NCI-H2171 (cell line): ENCODE results near the gene RALGPS1.
"Not testable (repeated sequence)": the region's sequence is repeated elsewhere in the genome, so short reads cannot be mapped to it uniquely, and the experiment has no call there.

ENCODE experiments used
- DNase-seq: peaks from one replicate; lab custom pipeline; 2025; lab: John Stamatoyannopoulos, UW

The RALGPS1 gene

GRCh38 chr9:126989847-126990842, 75.6 kb downstream of the RALGPS1 start:
- DNase-seq: no peak

DNA sequence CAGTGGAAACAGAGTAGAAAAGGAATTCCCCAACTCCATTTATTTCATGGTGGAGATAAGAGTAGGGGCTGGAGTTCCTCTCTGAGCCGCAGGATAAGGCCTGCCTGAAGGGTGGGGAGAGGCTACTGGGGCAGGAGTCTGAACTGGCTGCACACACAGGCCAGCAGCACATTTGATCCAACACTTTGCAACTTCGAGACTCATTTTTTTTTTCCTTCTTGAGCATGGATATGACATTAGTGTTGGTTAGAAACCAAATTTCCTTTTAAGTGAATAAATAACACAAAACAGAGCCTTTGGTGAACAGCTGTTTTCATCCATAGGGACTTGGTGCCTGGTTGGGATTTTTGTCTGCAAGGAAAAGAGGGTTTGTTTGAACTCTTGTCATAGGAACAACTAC, 76.6 kb downstream of the RALGPS1 start:
- no peak for DNase-seq

- no peak for DNase-seq
Measured at GRCh38 chr9:126992427-126992826, 77.8 kb downstream of the RALGPS1 start.

GRCh38 chr9:126999315-127000068, 84.9 kb downstream of the RALGPS1 start:
- DNase-seq: no peak

- no peak for DNase-seq
Measured at GRCh38 chr9:127004946-127005769, 90.6 kb downstream of the RALGPS1 start.

DNA sequence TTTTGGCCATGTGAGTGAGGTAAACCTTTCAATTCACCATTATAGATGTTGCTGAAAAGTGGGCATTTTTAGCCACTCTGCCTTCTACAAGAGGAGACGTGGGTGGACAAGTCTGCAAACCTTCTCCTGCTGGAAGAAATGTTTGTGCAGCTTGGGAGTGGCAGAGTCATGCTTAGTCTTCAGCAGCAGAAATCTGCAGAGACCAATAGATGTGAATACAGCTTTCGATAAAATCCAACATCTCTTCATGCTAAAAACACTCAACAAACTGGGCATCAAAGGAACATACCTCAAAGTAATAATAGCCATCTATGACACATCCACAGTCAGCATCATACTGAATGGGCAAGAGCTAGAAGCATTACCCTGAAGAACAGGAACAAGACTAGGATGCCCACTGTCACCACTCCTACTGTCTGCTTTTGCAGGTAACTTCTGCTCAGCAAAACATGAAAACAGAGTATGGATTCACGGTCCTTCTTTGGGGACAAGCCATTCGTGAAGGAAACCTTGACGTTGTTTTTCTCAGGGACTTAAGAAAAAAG, 91.3 kb downstream of the RALGPS1 start:
- DNase-seq: no peak

GRCh38 chr9:127007638-127008037, 93.1 kb downstream of the RALGPS1 start:
- DNase-seq: no peak

GRCh38 chr9:127008076-127008475, 93.5 kb downstream of the RALGPS1 start:
- no peak for DNase-seq

GRCh38 chr9:127011772-127012171, 97.2 kb downstream of the RALGPS1 start:
- DNase-seq: no peak

DNA sequence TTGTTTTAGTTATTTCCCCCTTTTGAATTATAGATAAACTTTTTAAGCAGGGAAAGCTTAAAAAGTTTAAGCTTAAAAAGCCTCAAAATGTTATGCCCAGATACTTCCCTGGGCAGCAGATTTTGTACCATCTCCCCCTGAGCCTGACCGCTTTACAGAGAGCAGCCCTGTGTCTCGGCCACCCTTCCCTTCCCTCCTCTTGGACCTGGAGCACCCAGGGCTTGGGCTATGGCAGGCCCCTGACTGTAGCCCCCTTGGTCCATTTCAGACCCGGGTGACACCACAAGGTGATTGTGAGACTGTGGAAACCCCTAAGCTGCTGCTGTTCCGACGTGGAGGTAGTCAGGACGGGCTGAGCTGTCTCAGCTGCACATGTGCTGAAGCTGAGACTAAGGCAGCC, 97.7 kb downstream of the RALGPS1 start:
- DNase-seq: no peak

DNA sequence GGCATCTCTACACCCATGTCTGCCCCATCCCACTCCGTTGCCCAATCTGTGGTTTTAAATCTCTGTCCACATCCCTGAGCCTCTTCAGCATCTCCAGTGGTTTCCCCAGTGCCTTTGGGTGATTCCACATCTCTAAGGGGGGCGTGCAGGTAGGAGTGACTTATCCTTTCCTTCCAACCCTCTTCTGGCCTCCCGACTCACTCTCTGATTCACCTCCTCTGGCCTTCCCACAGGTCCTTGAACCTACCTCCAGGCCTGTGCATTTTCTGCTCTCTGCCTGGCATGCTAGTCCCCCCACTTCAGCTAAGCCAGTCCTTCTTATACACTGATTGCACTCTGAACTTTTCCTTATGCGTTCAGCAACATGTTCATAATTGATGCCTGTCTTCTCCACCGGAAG, 99.0 kb downstream of the RALGPS1 start:
- DNase-seq: no peak

DNA sequence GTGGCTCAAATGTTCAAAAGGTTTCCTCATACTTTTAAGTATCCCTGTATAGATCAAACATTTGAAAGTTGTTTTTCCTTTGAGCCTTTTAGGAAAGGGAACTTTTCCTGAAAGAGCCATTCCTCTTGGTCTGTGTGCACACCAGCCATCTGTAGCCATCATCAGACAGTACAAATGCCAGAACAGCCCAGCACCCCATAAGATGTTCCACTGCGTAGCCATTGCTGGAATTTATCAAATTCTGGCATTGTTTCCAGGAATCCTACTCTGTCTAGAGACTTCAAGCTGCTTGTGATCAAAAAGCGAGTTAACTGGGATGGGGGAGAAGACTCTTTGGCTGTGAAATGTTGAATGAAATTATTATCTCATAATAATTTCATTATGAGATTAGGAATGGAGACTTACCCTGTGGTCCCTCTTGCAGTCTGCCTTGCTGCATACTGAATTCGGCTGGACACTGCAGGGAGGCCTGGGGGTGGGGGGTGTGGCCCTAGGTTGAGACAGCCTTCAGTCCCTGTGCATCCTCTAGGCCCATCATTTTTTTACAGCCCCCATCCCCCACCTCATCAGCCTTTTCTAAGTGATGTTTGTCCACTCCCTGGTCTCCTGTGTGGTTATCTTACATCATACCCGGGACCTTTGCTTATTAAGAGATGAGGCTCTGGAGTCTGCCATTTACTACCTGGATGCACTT, 99.8 kb downstream of the RALGPS1 start:
- DNase-seq: no peak

- DNase-seq: no peak
Measured at GRCh38 chr9:127014910-127015540, 100.4 kb downstream of the RALGPS1 start.

DNA sequence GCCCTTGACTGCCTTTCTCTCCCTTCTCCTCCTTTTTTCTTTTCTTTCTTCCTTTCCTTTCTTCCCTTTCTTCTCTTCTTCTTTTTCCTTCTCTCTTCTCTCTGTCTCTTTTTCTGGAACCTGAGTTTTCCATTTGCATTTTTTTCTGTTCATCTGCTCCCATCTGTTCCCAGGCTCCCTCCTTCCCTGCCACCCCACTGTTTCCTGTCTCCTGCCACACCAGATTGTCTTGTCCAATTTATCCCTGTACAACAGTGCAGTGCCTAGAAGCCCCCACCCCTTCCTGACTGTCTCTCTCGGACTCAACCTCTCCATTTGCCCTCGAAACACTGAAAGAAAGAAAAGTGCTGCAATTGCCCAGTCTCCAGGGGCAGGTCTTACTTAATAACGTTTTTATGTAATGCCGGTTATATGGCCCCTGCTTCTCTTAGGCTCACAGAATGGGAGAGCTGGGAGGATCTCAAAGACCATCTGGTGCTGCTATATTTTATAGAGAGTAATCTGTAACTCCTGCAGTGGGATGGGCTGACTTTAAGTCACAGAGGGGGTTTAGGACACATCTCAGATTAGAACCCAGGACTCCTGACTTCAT, 101.4 kb downstream of the RALGPS1 start:
- peak; percentile 63 for DNase-seq

GRCh38 chr9:127017979-127018378, 103.4 kb downstream of the RALGPS1 start:
- DNase-seq: not testable (repeated sequence)

DNA sequence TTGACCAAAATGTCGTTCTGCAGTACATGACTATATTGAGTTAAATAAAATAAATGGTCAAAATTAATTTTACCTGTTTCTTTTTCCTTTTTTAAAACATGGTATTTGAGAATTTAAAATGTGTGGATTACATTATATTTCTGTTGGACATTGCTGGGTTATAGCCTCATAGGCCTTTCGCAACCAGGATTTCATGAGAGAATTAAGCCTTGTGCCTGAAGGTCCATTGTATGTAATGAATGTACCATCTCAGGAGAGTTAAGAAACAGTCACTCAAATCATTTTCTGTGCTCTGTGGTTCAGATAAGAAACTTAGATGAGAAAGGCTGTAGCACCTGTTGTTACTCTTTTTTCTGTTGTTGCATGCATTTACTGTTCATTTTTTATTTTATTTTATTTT, 104.4 kb downstream of the RALGPS1 start:
- DNase-seq: no peak

DNA sequence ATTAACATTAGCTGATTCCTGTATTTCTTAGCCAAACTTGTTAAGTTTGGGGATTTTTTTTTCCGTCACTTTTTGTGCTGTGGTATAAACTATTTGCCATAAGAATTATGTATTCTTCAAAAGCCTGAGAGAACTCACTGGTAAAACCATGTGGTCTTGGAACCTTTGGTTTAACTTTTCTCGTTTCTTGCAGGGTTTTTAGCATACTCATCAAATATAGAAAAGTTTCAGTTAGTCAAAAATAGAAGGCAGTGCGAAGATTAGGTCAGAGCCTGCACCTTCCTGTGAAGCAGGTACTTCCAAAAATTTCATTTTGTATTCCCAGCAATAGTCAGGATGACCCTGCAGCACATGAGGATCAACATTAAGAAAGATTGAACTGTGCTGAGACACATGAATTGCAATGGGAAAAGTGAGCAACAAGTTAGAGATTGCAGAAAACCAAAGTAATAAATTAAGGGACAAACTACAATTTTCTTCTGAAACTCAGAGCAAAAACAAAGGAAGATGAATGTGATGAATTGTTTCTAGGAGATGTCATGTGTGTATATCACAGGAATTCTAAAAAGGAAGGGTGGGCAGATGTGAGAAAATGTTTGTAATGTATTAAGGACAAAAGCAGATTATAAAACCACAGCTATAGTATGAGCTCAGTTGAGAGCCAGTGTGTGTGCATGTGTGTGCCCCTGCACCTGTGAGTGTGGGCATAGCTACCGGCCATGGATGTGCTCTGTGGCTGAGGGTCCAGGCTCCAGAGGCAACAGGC, 105.6 kb downstream of the RALGPS1 start:
- DNase-seq: no peak

DNA sequence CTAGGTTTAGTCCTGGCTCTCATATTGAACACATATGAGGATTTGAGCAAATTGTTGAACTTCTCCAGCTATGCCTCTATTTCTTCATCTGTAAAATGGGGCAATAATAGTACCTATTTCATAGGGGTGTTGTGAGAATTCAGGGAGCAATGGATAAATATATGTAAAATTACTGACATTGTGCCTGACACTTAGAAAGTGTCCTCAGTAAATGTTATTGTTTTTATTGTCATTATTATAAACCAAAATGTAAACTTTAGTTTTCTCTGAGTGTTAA, 106.2 kb downstream of the RALGPS1 start:
- no peak for DNase-seq

GRCh38 chr9:127021664-127022363, 107.2 kb downstream of the RALGPS1 start:
- DNase-seq: peak; percentile 91
